B cell (primary cell): ENCODE results near the gene CSNK1E. TPM values are rescaled to one million over a fixed set of nuclear protein-coding genes. Genes with fewer than 3 reads are reported as not detected.

Experiments used
- ATAC-seq: fragments of 200-7000 bp; cut with Tn5 transposase; one replicate; pipeline ENCODE4 v1.10.0; 2021; ENCODE audit warnings: low read depth, mild to moderate bottlenecking, moderate number of reproducible peaks, moderate library complexity
- CTCF ChIA-PET: fragments of 350-600 bp; sonication (Branson Sonifier 250); formaldehyde crosslinking; loops from one replicate; lab custom pipeline; 2021; ENCODE audit warnings: antibody characterized with exemption, inconsistent platforms; lab: Charles Lee
- POLR2A ChIA-PET: fragments of 350-600 bp; sonication (Branson Sonifier 250); formaldehyde crosslinking; loops from one replicate; lab custom pipeline; 2021; ENCODE audit warnings: antibody characterized with exemption; lab: Charles Lee
- DNase-seq: peaks from one replicate; pipeline ENCODE4 v3.0.0; 2013
- H2AFZ ChIP-seq: 2 replicates; pipeline ENCODE4 v1.6.1; 2012; ENCODE audit warnings: mild to moderate bottlenecking, low read depth, low read length; ENCODE audit not compliant: insufficient read depth, poor library complexity, severe bottlenecking
- H3K27ac ChIP-seq, 2 donors: 1 replicate in 1 of 2; 2 replicates in 1 of 2; pipeline ENCODE4 v1.5.1; 2012 to 2013; ENCODE audit warnings: low read length in 2 of 2, mild to moderate bottlenecking in 2 of 2, moderate library complexity in 1 of 2
- H3K27me3 ChIP-seq, 4 experiments: fragments of 200-600 bp in 1 of 4; sonication (generic) in 1 of 4; replicated peaks in 1 of 4; 1 replicate in 2 of 4; 2 replicates in 2 of 4; pipeline versions ENCODE4 v1.6.1 to v1.7.0; 2013 to 2016; ENCODE audit warnings: low read length in 3 of 4, mild to moderate bottlenecking in 2 of 4, mixed read lengths in 1 of 4, moderate library complexity in 1 of 4; ENCODE audit not compliant: insufficient read depth in 4 of 4, control insufficient read depth in 3 of 4; ENCODE audit errors: control extremely low read depth in 1 of 4
- H3K36me3 ChIP-seq, 2 experiments: replicated peaks in 1 of 2; 1 replicate in 1 of 2; 2 replicates in 1 of 2; pipeline versions ENCODE4 v1.6.1 to v1.7.1; 2013; ENCODE audit warnings: low read length in 1 of 2; ENCODE audit not compliant: insufficient read depth in 2 of 2, control insufficient read depth in 1 of 2; ENCODE audit errors: control extremely low read depth in 1 of 2, extremely low read depth in 1 of 2
- H3K4me1 ChIP-seq, 2 donors: fragments of 200-600 bp in 1 of 2; sonication (generic) in 1 of 2; 1 replicate in 1 of 2; 2 replicates in 1 of 2; pipeline versions ENCODE4 v1.5.1 to v1.6.1; 2013 to 2017; ENCODE audit warnings: low read length in 2 of 2; ENCODE audit not compliant: control insufficient read depth in 2 of 2, insufficient read depth in 2 of 2
- H3K4me2 ChIP-seq: replicated peaks from 2 replicates; pipeline ENCODE3; 2012; ENCODE audit warnings: mild to moderate bottlenecking, low read depth, low read length; ENCODE audit not compliant: poor library complexity, severe bottlenecking
- H3K4me3 ChIP-seq, 5 experiments: fragments of 200-600 bp in 1 of 5; sonication (generic) in 1 of 5; 1 replicate in 3 of 5; 2 replicates in 2 of 5; pipeline versions ENCODE4 v1.5.1 to v1.7.0; 2011 to 2016; ENCODE audit warnings: low read length in 4 of 5, mild to moderate bottlenecking in 4 of 5, low read depth in 2 of 5, control low read depth in 1 of 5, moderate library complexity in 1 of 5; ENCODE audit not compliant: insufficient read depth in 1 of 5; ENCODE audit errors: control extremely low read depth in 1 of 5, extremely low read depth in 1 of 5
- H3K79me2 ChIP-seq: fragments of 200-600 bp; sonication (generic); one replicate; pipeline ENCODE4 v1.6.0; 2016; ENCODE audit warnings: low read length; ENCODE audit not compliant: control insufficient read depth, insufficient read depth
- H3K9ac ChIP-seq: fragments of 200-600 bp; sonication (generic); 2 replicates; pipeline ENCODE4 v1.6.1; 2017; ENCODE audit warnings: mild to moderate bottlenecking, low read length, moderate library complexity
- H3K9me3 ChIP-seq, 3 donors: one replicate each; pipeline versions ENCODE4 v1.6.1 to v1.7.1; 2013; ENCODE audit warnings: low read length in 2 of 3; ENCODE audit not compliant: control insufficient read depth in 2 of 3, insufficient read depth in 1 of 3; ENCODE audit errors: control extremely low read depth in 1 of 3
- H4K20me1 ChIP-seq: 2 replicates; pipeline ENCODE4 v1.6.0; 2012; ENCODE audit warnings: mild to moderate bottlenecking, low read length; ENCODE audit not compliant: insufficient read depth, control insufficient read depth, poor library complexity, severe bottlenecking
- H3K27ac Mint-ChIP-seq: one replicate; pipeline ENCODE4 v1.8.0; 2021; ENCODE audit warnings: mixed read lengths
- H3K27me3 Mint-ChIP-seq: one replicate; pipeline ENCODE4 v1.8.0; 2021; ENCODE audit warnings: mixed read lengths
- H3K4me1 Mint-ChIP-seq: one replicate; pipeline ENCODE4 v1.8.0; 2021; ENCODE audit warnings: mixed read lengths
- H3K4me3 Mint-ChIP-seq: one replicate; pipeline ENCODE4 v1.8.0; 2021; ENCODE audit warnings: mixed read lengths
- H3K9me3 Mint-ChIP-seq: one replicate; pipeline ENCODE4 v1.8.0; 2022; ENCODE audit warnings: mixed read lengths; ENCODE audit not compliant: insufficient read depth
- CTCF ChIP-seq: fragments of 200-600 bp; IDR thresholded peaks from one replicate; pipeline ENCODE4 v1.8.0; 2022; ENCODE audit warnings: antibody characterized with exemption, mild to moderate bottlenecking
- EZH2 ChIP-seq: IDR thresholded peaks from 2 replicates; pipeline ENCODE4 v1.6.1; 2012; ENCODE audit warnings: borderline replicate concordance, low read depth, mild to moderate bottlenecking, moderate library complexity, low read length; ENCODE audit not compliant: insufficient read depth, poor library complexity, severe bottlenecking
- WGBS: methylation state at CpG from one replicate; pipeline ENCODE4 v1.1.5; 2013; ENCODE audit warnings: missing lambda C conversion rate; ENCODE audit not compliant: insufficient coverage; 5-methylcytosine and 5-hydroxymethylcytosine counted together
- intact Hi-C: fragments of 100-400 bp; cut with micrococcal nuclease; formaldehyde crosslinking; loops from one replicate; pipeline ENCODE4 v1.10.0; 2022
- polyA plus RNA-seq: library from polyadenylated mRNA; depleted of rRNA; stranded (reverse); fragments of >200 nt; gene quantifications from 2 replicates; pipeline ENCODE4 v1.2.3, GENCODE V29; 2012
- total RNA-seq, 2 donors: library from RNA; stranded (reverse); fragments of 120-200 nt in 1 of 2; gene quantifications; 1 replicate in 1 of 2; 2 replicates in 1 of 2; pipeline versions ENCODE4 v1.2.3 to v1.2.4, GENCODE V29; 2013 to 2022

CSNK1E gene
- total and polyA plus RNA-seq, 2 donors (not counting 1 experiment from before 2014, with no cell fraction given): 113 to 133 TPM

- Mint-ChIP-seq H3K27me3 (no peaks in the 10 kb centered on the region), H3K27ac (peak overlapping the region; percentile 92), H3K4me3 (peak overlapping the region; percentile 74), H3K4me1 (peaks cover 69% of the 10 kb centered on the region), H3K9me3 (no peaks in the 10 kb centered on the region)
- no peak overlapping the region for H3K9ac ChIP-seq
- H3K27ac ChIP-seq: peak overlapping the region in 1 of 2 donors; percentile 25
- peaks cover 38% of the 10 kb centered on the region for H4K20me1 ChIP-seq
- intact Hi-C loops: loop anchor here (10.0 kb wide), 1 partner anchor 256 kb away; the partner anchor contains the start of gene PICK1
- H2AFZ ChIP-seq: no peak overlapping the region
- TF ChIP-seq EZH2 (no peak), CTCF (no peak)
- H3K27me3 ChIP-seq: no peaks in the 10 kb centered on the region
- CTCF ChIA-PET: interaction anchor here (1.0 to 1.6 kb wide), 2 partner anchors 47 to 257 kb away, joined by 3 read pairs; no protein-coding TSS in a partner anchor
- ATAC-seq (peak; percentile 59), DNase-seq (peak; percentile 55)
- WGBS: 40% methylated on average over 4 of the region's 4 CpGs
- H3K4me3 ChIP-seq: no peak overlapping the region
- H3K36me3 ChIP-seq: peaks cover 0 to 3% of the 10 kb centered on the region in 2 experiments
- no peaks in the 10 kb centered on the region for H3K9me3 ChIP-seq
- peaks cover 49 to 64% of the 10 kb centered on the region in 2 donors for H3K4me1 ChIP-seq
- peaks cover 13% of the 10 kb centered on the region for H3K79me2 ChIP-seq
- POLR2A ChIA-PET: interaction anchor here (0.7 kb wide), 1 partner anchor 51 kb away, joined by 3 read pairs; no protein-coding TSS in a partner anchor
- peak overlapping the region; percentile 42 for H3K4me2 ChIP-seq
Observed at GRCh38 chr22:38311323-38311620, 6.0 kb downstream of the CSNK1E start.

DNA sequence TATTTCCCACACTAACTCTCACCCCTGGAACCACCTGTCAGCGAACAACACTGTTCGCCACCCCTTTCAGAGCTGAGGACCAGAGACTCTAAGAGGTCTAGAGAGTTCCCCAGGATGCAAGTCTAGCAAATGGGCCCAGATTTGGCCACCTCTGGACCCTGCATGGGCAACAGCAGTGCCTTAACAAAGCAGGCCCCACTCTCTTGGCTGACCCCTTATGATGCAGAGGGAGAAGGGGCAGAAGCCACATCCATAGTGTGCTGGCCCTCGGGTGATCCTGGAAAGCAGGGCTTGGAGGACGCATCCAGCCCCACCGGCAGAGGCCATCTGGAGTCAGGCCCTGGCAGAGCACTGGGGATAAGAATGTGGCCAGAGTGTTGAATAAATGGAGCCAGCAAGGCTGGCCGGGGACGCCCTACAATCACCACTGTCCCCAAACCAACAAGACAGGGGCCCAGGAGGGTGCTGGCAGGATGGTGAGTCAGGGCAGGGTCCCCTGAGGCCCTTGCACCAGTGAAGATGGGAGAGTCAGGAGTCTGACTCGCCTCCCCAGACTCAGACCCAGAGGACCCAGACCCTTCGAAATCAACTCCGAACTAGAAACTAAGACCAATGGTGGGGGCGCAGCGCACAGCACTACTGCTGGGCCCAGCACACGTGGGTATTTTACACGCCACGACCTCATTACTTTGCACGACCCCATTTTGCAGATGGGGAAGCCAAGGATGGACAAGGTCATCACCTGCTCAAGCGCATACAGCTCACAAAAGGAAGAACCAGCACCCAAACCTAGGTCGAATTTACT lies 6.5 kb downstream of the CSNK1E start:
- Mint-ChIP-seq H3K27me3 (no peaks in the 10 kb centered on the region), H3K4me1 (peaks cover 69% of the 10 kb centered on the region), H3K4me3 (peak overlapping the region; percentile 74), H3K9me3 (no peaks in the 10 kb centered on the region), H3K27ac (peak overlapping the region; percentile 92)
- peaks cover 49 to 64% of the 10 kb centered on the region in 2 donors for H3K4me1 ChIP-seq
- H2AFZ ChIP-seq: no peak overlapping the region
- WGBS: 79% methylated on average over 14 of the region's 18 CpGs
- intact Hi-C loops: loop anchor here (10.0 kb wide), 1 partner anchor 256 kb away; the partner anchor contains the start of gene PICK1
- H3K79me2 ChIP-seq: peaks cover 13% of the 10 kb centered on the region
- no peaks in the 10 kb centered on the region for H3K9me3 ChIP-seq
- ATAC-seq: peak; percentile 42
- TF ChIP-seq CTCF (no peak), EZH2 (no peak)
- peaks cover 0 to 3% of the 10 kb centered on the region in 2 experiments for H3K36me3 ChIP-seq
- peak overlapping the region; percentile 42 for H3K4me2 ChIP-seq
- H4K20me1 ChIP-seq: peaks cover 35% of the 10 kb centered on the region
- H3K9ac ChIP-seq: no peak overlapping the region
- ChIA-PET CTCF (interaction anchor here (1.6 kb wide), 1 partner anchor 257 kb away, joined by 3 read pairs; no protein-coding TSS in a partner anchor), POLR2A (interaction anchor here (0.7 kb wide), 1 partner anchor 51 kb away, joined by 3 read pairs; no protein-coding TSS in a partner anchor)
- H3K27ac ChIP-seq: peak overlapping the region in 1 of 2 donors; percentile 25
- DNase-seq: no peak
- no peaks in the 10 kb centered on the region for H3K27me3 ChIP-seq
- no peak overlapping the region for H3K4me3 ChIP-seq
